IPS-NIHi11 (cell line): ENCODE data around the gene SMARCAL1.

ENCODE experiments used
- DNase-seq: peaks from one replicate; pipeline ENCODE4 v3.0.0; 2012; ENCODE audit warnings: mixed read lengths, low spot score

The SMARCAL1 gene

DNA sequence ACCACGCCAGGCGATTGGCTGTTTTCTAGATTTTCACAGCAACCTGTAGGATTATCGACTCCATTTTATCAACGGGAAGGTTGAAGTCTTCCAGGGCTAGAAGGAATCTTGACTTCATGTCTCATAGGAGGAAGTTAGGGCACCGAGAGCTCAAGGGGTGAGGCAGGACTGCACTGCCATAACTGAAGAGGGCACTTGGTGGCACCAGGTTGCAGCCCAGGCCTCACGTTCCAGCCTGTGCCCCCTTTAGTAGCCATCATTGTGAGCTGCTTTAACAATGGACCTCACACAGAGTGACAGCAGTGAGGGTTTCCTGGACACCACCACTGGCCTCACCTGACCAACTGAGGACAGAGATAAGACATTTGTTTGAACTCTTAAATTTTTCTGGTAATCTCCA, 63.5 kb downstream of the SMARCAL1 start:
- DNase-seq, result no peak

DNA sequence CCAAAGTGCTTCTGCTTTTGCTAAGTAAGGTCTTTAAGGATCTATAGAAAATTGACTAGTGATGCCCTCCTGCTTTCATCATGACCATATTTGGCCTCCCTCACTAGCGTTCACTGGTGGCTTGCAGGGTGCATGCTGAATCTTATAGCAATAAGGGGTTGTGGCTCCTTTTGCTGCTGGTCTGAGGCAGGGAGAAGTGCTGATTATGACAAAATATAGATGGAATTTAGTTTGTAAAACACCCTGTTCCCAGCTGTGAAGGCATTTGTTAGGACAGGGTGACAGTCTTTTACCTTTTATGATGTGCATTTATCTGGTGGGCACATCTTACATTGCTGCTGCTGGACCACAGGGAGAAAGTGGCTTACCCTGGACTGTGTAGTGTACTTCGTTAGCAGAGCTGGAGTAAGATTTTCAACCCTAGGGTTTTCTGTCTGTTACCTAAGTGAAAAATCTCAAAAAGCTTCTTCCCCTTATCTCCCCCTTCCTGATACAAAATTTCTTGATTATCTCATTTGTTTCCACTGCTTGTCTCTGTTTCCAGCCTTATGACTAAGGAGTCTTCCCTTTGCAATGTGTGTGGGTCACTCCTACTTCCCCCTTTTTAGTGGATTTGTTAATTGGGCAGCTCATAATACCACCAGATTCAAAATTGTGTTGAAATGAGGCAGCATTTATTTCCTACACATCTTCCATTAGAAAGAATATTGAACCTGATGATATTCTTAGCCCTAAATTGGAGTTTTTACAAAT, 65.2 kb downstream of the SMARCAL1 start:
- DNase-seq, result no peak

DNA sequence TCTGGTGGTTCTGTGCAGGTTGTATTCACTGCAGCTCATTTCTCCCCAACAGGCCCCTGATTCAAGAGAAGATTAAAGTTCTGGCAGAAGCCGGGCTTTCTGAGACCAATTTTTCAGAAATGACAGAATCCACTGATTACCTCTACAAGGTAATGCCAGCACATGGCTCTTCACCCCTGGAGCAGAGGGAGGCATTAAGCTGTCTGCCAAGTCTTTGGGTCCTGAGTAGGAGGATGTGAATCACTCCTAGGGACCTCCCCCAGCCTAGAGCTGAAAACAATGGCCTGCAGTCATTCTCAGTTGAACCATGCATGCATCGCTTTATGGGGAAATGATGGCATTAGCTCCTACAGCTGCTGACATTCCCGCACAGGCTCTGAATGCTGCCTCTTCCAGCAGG, 65.9 kb downstream of the SMARCAL1 start:
- DNase-seq, result peak; percentile 52

GRCh38 chr2:216478791-216479190, 66.5 kb downstream of the SMARCAL1 start:
- DNase-seq, result no peak

DNA sequence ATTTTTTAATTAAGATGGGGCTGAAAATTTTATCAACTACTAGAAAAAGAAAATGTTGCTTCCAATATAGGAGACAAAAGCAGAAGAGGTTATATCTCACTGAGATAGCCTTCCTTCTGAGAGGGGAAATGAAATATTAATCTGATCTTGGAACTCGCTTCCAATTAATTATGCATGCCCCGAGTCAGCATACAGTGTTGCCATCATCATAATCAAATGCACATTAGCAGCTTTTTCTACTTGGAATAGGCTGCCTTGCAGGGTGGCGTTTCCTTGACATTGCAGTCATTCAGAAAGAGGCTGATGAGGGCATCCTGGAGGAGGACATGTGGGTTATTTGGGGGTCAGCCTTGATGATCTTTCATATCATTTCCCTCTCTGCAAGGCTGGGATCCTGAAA, 67.9 kb downstream of the SMARCAL1 start:
- DNase-seq, result no peak

GRCh38 chr2:216482640-216483039, 70.4 kb downstream of the SMARCAL1 start:
- DNase-seq, result no peak

DNA sequence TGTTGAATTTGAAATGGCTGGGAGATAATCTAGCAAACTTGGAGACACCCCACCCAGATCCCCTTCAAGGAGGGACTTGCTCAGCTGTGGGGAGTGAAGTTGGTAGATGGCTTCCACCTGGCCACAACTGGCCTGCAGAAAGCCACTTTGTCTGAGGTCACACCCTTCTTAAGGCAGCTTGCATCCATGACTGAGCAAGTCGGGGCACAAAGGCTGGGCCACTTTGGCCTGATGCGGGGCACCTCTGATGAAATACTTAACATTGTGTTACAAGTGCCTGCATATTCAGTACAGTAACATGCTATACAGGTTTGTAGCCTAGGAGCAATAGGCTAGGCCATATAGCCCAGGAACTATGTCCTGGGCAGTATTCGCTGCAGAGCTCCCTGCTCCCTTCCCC, 73.0 kb downstream of the SMARCAL1 start:
- no peak for DNase-seq

DNA sequence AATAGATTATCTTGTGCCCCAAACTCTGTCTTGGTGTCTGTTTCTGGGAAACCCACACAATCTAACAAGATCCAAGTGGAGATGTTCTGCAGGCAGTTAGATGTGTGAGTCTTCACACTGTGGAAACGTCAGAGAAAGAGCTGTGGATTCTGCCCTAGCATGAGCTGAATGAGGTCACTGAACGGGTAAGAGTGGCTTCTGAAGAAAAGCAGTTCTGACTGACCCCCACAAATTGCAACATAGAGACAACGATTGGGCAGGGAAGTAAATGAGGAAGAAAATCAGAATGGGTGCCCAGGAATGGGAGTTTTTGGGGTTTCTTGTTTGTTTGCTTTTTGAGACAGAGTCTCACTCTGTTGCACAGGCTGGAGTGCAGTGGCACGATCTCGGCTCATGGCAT, 73.5 kb downstream of the SMARCAL1 start:
- DNase-seq, result no peak

GRCh38 chr2:216486271-216486670, 74.0 kb downstream of the SMARCAL1 start:
- DNase-seq, result no peak

DNA sequence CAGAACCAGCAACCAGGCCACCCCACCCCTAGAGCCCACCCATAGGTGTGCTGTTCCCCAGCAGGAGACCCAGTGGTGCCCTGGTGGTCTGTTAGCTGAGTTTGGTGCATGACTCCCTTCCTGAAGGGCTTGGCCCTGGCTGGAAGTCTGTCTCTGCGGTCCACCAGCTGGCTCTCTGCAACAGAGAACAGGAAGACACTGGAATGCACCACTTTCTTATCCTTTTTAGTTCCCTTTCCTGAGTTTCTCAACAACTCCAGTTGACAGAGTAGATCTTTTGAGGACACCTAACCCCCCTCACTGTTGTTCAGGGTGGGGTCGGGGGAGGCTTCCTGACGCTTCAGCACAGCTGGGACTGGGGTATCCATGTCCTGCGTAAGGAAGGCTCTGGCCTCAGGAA, 74.4 kb downstream of the SMARCAL1 start:
- DNase-seq, result no peak

- DNase-seq, result no peak
Measured at GRCh38 chr2:216490061-216490460, 77.8 kb downstream of the SMARCAL1 start.

GRCh38 chr2:216491793-216492596, 79.7 kb downstream of the SMARCAL1 start:
- no peak for DNase-seq

DNA sequence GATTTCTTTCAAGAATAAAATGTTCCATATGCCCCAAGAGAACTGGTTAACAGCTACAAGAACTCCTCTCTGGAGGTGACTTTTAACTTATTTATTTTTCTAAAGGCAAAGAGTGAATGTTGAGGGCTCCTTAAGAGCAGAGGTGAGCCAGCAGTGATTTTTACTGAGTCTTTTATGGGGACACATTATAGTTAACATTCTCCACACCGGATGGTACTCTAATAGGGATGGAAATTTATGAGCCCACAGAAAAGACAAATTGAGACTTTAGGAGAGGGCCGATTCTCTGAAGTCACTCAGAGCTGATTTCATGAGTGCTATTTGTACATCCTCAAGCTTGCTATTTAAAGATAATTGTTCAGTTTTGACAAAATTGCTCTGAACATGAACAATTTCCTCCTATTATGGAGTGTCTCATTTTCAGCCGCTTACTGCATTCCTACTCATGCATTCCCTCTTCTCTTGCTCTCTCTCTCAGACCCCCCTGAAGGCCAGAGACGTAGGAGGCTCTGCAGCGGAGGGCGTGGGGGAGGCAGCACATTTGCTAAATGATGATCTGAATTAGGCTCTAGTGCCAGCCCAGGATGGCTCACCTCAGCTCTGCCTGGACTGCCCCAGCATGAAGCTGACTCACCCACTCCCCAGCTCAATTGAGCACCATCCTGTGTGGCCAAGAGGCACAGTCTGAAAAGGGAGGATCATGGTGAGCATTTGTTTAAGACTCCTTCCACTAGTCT, 80.5 kb downstream of the SMARCAL1 start:
- DNase-seq, result no peak

DNA sequence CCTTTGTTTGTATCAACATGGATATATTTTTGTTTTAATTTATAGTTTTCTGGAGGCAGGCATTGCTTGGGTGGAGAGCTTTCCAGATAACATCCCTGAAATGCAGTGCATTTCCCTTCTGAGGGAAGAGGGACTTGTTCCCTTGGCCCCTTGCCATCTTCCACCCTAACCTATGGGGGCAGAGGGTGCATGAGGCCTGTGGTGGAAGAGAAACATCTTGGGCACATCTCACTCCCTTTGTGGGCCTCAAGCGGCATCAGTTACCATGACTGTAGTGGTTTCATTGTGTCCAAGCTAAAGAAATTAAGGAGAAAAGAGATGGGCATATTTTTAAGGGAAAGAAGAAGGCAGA, 81.0 kb downstream of the SMARCAL1 start:
- DNase-seq, result no peak

DNA sequence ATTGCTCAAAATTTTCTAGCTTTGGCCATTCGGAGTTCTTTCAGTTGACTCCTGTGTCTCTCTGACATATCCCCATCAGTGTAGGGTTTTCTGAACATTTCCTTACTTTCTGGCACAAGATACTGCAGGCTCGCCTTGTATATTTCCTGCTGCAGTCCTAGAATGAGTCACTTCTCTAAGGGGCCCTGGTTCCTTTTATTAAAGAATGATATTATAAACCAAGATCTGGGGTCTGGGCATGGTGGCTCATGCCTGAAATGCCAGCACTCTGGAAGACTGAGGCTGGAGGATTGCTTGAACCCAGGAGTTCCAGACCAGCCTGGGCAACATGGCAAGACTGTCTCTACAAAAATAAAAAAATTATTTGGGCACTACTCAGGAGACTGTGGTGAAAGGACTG, 83.4 kb downstream of the SMARCAL1 start:
- DNase-seq, result no peak

DNA sequence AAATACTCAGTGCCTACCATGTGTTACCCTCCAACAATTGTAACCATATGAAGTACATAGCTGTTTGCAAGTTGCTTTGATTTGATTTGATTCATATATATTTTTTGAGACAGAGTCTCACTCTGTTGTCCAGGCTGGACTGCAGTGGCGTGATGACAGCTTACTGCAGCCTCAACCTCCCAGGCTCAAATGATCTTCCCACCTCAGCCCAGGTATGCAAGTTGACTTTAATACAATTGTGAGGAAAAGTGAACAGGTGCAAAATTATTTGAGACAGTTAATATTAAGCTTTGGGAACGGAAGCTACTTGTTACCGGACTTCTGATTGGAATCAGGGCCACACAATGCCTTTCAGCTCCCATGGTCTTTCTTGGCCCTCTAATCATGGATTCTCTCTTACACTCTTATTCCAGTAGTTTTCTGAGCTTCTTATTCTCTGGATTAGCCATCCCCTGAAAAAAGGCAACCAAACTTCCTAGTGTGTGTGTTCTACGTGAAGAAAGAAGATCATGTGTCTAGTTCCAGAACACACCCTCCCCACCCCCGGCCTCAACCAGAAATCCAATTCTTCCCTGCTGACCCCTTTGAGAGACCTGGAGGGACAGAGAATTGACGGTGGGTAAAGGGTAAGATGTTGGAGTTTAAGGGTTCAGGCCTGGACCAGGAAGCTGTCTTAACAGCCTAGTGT, 85.2 kb downstream of the SMARCAL1 start:
- DNase-seq, result no peak

GRCh38 chr2:216498070-216498378, 85.7 kb downstream of the SMARCAL1 start:
- no peak for DNase-seq

- DNase-seq, result peak; percentile 97
Measured at GRCh38 chr2:216498379-216499352, 86.4 kb downstream of the SMARCAL1 start, which contains the start of gene RPL37A. Gene RPL37A, plus strand, starts transcription at chr2:216498844. Its CDS starts 31 bp downstream, at chr2:216498875.

DNA sequence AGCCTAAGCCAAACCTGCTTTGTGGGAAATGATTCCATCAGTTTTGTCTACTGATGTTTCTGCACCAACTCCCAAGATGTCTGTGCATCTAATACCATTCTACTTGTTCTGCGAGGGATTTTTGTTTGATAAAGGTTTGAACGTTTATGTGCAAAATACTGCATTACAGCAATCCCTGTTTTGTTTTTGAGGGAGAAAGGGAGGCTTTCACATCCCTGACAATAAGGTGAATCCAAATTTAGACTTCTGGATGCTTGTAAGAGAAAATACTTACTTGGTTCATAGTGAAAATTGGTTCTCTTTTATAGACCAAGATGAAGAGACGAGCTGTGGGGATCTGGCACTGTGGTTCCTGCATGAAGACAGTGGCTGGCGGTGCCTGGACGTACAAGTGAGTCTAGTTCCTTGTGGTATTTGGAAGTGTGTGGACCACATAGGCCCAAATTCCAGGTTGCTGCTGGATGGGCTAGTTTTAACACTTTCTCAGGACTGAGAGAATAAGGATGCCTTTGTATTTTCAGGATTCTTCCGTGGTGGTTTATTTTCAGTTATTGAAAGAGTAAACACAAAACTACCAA, 87.4 kb downstream of the SMARCAL1 start:
- no peak for DNase-seq

DNA sequence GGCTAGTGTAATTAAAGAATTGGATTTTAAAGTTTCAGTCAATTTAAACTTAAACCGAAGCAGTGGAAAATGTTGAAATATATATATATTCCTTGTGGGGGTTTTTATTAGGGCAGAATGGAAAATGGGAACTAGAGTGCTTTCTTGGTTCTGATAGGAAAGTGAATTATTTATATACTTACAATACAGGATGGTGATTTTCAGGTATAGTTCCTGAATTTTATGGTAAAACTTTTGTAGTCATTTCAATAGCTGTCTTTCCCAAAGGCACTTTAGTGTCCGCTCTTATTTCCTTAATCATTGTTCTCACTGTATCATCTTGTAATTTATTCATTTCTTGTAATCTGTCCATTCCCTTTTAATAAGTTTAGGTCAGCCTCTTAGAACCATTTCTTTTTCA, 88.3 kb downstream of the SMARCAL1 start:
- DNase-seq, result no peak

DNA sequence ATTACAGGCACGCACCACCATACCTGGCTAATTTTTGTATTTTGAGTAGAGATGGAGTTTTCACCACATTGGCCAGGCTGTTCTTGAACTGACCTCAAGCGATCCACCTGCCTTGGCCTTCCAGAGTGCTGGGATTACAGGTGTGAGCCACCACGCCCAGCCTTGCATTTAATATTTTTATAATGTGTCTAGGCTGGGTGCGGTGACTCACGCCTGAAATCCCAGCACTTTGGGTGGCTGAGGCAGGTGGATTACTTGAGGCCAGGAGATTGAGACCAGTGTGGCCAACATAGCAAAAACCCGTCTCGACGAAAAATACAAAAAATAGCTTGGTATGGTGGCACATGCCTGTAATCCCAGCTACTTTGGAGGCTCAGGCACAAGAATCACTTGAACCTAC, 89.6 kb downstream of the SMARCAL1 start:
- DNase-seq, result no peak
